ENCODE results near the gene CCDC134. TPM values are rescaled to one million over a fixed set of nuclear protein-coding genes. Genes with fewer than 3 reads are reported as not detected.
A peak's percentile ranks its signal among the peaks of the same experiment; 100 is the strongest.

The CCDC134 gene
- total and polyA plus RNA-seq, 2 of the 13 experiments (the other 11 are each of a cell fraction or from before 2014, with no cell fraction given): 4.8 to 17.4 TPM

- TF ChIP-seq TCF7L2 (IDR thresholded peaks at IDR 0.05; ENCODE audit: low read depth, low read length) (no peak), HNRNPK (IDR thresholded peaks at IDR 0.05; ENCODE audit: low read depth, low read length, poor library complexity, severe bottlenecking) (no peak), HOXA5 (CRISPR knock-in tag; IDR thresholded peaks at IDR 0.05) (0 out of 2 replicates have a peak, but pooled peaks have one; percentile 4), SYNCRIP (IDR thresholded peaks at IDR 0.05; ENCODE audit: insufficient read depth, low read depth, low read length) (no peak), ZNF230 (CRISPR knock-in tag; IDR thresholded peaks at IDR 0.05) (peak; percentile 80), PRMT3 (CRISPR knock-in tag; IDR thresholded peaks at IDR 0.05; ENCODE audit: borderline replicate concordance, low read depth) (0 out of 2 replicates have a peak, but pooled peaks have one; percentile 67), ZNF775 (CRISPR knock-in tag; IDR thresholded peaks at IDR 0.05; ENCODE audit: borderline replicate concordance) (peak; percentile 80), ZNF296 (CRISPR knock-in tag; conservative IDR thresholded peaks at IDR 0.05) (0 out of 2 replicates have a peak, but pooled peaks have one; percentile 23), ZKSCAN8 (CRISPR knock-in tag; IDR thresholded peaks at IDR 0.05; ENCODE audit: borderline replicate concordance) (0 out of 2 replicates have a peak, but pooled peaks have one; percentile 9), ZNF780A (CRISPR knock-in tag; IDR thresholded peaks at IDR 0.05) (0 out of 2 replicates have a peak, but pooled peaks have one; percentile 22), ARNTL (CRISPR knock-in tag; IDR thresholded peaks at IDR 0.05) (peak; percentile 50; the same call in 1 of the 2 replicates), SNAPC2 (CRISPR knock-in tag; IDR thresholded peaks at IDR 0.05) (peak; percentile 19; the same call in 1 of the 2 replicates), MTA1 (CRISPR knock-in tag; IDR thresholded peaks at IDR 0.05; ENCODE audit: borderline replicate concordance) (peak; percentile 44; the same call in 1 of the 2 replicates), ATF7-NPFF (CRISPR knock-in tag; IDR thresholded peaks at IDR 0.05; ENCODE audit: low read depth) (0 out of 2 replicates have a peak, but pooled peaks have one; percentile 28), BATF2 (CRISPR knock-in tag; IDR thresholded peaks at IDR 0.05) (peak; percentile 74; the same call in 1 of the 2 replicates), WIZ (CRISPR knock-in tag; IDR thresholded peaks at IDR 0.05) (peak; percentile 2; the same call in 1 of the 2 replicates), DNMT3B (CRISPR knock-in tag; conservative IDR thresholded peaks at IDR 0.05) (0 out of 2 replicates have a peak, but pooled peaks have one; percentile 26), JUNB (CRISPR knock-in tag; IDR thresholded peaks at IDR 0.05; ENCODE audit: borderline replicate concordance) (0 out of 2 replicates have a peak, but pooled peaks have one; percentile 51), TRIM22 (IDR thresholded peaks at IDR 0.05) (no peak), CENPT (CRISPR knock-in tag; IDR thresholded peaks at IDR 0.05; ENCODE audit: low read depth) (no peak), NFATC3 (CRISPR knock-in tag; IDR thresholded peaks at IDR 0.05) (0 out of 2 replicates have a peak, but pooled peaks have one; percentile 54), ZNF280D (CRISPR knock-in tag; IDR thresholded peaks at IDR 0.05) (peak; percentile 58; the same call in 1 of the 2 replicates), MEF2D (CRISPR knock-in tag; IDR thresholded peaks at IDR 0.05) (peak; percentile 67)
These were observed 762 bp upstream of the CCDC134 start (continued) for GRCh38 chr22:41799486-41800347.
